Measurements from ENCODE around the gene MROH2A. TPM values are rescaled to one million over a fixed set of nuclear protein-coding genes. Genes with fewer than 3 reads are reported as not detected.

Gene MROH2A
- total and polyA plus RNA-seq, 5 donors from 2014 or later, result not detected

- Mint-ChIP-seq H3K36me3 (no peaks in the 10 kb centered on the region), H3K9me3 (no peaks in the 10 kb centered on the region), H3K27me3 (peaks cover 9% of the 10 kb centered on the region), H3K4me3 (peak within 1 kb of the TSS; percentile 88 to 100 (median 98)), H3K27ac (peak within 1 kb of the TSS; percentile 33 to 97 (median 95)), H3K4me1 (peaks cover 0 to 58% (median 25%) of the 10 kb centered on the region in 4 donors)
- H3K9me3 ChIP-seq (ENCODE audit: control insufficient read depth in 2 of 2, low read length in 2 of 2), result no peaks in the 10 kb centered on the region
- H3K36me3 ChIP-seq (ENCODE audit: control insufficient read depth, insufficient read depth, low read length), result no peaks in the 10 kb centered on the region
- DNase-seq (peak; percentile 87 to 98 (median 91)), ATAC-seq (ENCODE audit: low read depth in 2 of 2) (peak; percentile 95 to 97)
- peak within 1 kb of the TSS; percentile 87 for H3K4me3 ChIP-seq (ENCODE audit: low read depth, low read length)
- no peaks in the 10 kb centered on the region for H3K27me3 ChIP-seq (ENCODE audit: control insufficient read depth, insufficient read depth, low read length)
- H3K4me1 ChIP-seq (ENCODE audit: control insufficient read depth, insufficient read depth, low read length, poor library complexity, severe bottlenecking), result peaks cover 29% of the 10 kb centered on the region
- no peak within 1 kb of the TSS for H3K27ac ChIP-seq (ENCODE audit: insufficient read depth, low read length, poor library complexity, severe bottlenecking)
Observed at GRCh38 chr2:233854241-233854981, 76.3 kb downstream of the MROH2A start, which contains the start of gene HJURP. TSS of gene HJURP (minus strand) at chr2:233854535. CDS start at chr2:233854500, 35 bp downstream.

GRCh38 chr2:233855345-233855744 is 77.2 kb downstream of the MROH2A start:
- Mint-ChIP-seq H3K9me3 (no peaks in the 10 kb centered on the region), H3K27me3 (peaks cover 9% of the 10 kb centered on the region), H3K4me1 (peaks cover 0 to 58% (median 25%) of the 10 kb centered on the region in 4 donors), H3K27ac (peak overlapping the region in 1 of 3 donors; percentile 3), H3K4me3 (peak overlapping the region; percentile 88 to 100 (median 98)), H3K36me3 (no peaks in the 10 kb centered on the region)
- DNase-seq (no peak), ATAC-seq (ENCODE audit: low read depth in 2 of 2) (no peak)
- H3K9me3 ChIP-seq (ENCODE audit: control insufficient read depth in 2 of 2, low read length in 2 of 2), result no peaks in the 10 kb centered on the region
- peaks cover 29% of the 10 kb centered on the region for H3K4me1 ChIP-seq (ENCODE audit: control insufficient read depth, insufficient read depth, low read length, poor library complexity, severe bottlenecking)
- no peaks in the 10 kb centered on the region for H3K36me3 ChIP-seq (ENCODE audit: control insufficient read depth, insufficient read depth, low read length)
- H3K27ac ChIP-seq (ENCODE audit: insufficient read depth, low read length, poor library complexity, severe bottlenecking), result no peak overlapping the region
- peak overlapping the region; percentile 87 for H3K4me3 ChIP-seq (ENCODE audit: low read depth, low read length)
- H3K27me3 ChIP-seq (ENCODE audit: control insufficient read depth, insufficient read depth, low read length), result no peaks in the 10 kb centered on the region

GRCh38 chr2:233856184-233856583 is 78.1 kb downstream of the MROH2A start:
- Mint-ChIP-seq H3K9me3 (no peaks in the 10 kb centered on the region), H3K36me3 (no peaks in the 10 kb centered on the region), H3K4me1 (peaks cover 0 to 56% (median 25%) of the 10 kb centered on the region in 4 donors), H3K27me3 (peaks cover 13% of the 10 kb centered on the region), H3K27ac (no peak overlapping the region), H3K4me3 (peak overlapping the region in 3 of 4 donors; percentile 0 to 88 (median 7))
- Histone ChIP-seq H3K4me1 (ENCODE audit: control insufficient read depth, insufficient read depth, low read length, poor library complexity, severe bottlenecking) (peaks cover 29% of the 10 kb centered on the region), H3K27me3 (ENCODE audit: control insufficient read depth, insufficient read depth, low read length) (no peaks in the 10 kb centered on the region), H3K27ac (ENCODE audit: insufficient read depth, low read length, poor library complexity, severe bottlenecking) (no peak overlapping the region), H3K9me3 (ENCODE audit: control insufficient read depth in 2 of 2, low read length in 2 of 2) (no peaks in the 10 kb centered on the region), H3K4me3 (ENCODE audit: low read depth, low read length) (no peak overlapping the region), H3K36me3 (ENCODE audit: control insufficient read depth, insufficient read depth, low read length) (no peaks in the 10 kb centered on the region)
- DNase-seq (peak in 1 of 3 donors; percentile 23), ATAC-seq (ENCODE audit: low read depth in 2 of 2) (no peak)

GRCh38 chr2:233857511-233858141 is 79.5 kb downstream of the MROH2A start:
- ATAC-seq (ENCODE audit: low read depth in 2 of 2), result no peak
- peaks cover 0 to 45% (median 19%) of the 10 kb centered on the region in 4 donors for H3K4me1 Mint-ChIP-seq
- Histone ChIP-seq H3K36me3 (ENCODE audit: control insufficient read depth, insufficient read depth, low read length) (no peaks in the 10 kb centered on the region), H3K4me1 (ENCODE audit: control insufficient read depth, insufficient read depth, low read length, poor library complexity, severe bottlenecking) (peaks cover 21% of the 10 kb centered on the region), H3K27ac (ENCODE audit: insufficient read depth, low read length, poor library complexity, severe bottlenecking) (no peak overlapping the region), H3K27me3 (ENCODE audit: control insufficient read depth, insufficient read depth, low read length) (no peaks in the 10 kb centered on the region), H3K4me3 (ENCODE audit: low read depth, low read length) (no peak overlapping the region), H3K9me3 (ENCODE audit: control insufficient read depth in 2 of 2, low read length in 2 of 2) (no peaks in the 10 kb centered on the region)
- no peaks in the 10 kb centered on the region for H3K36me3 Mint-ChIP-seq
- peaks cover 13% of the 10 kb centered on the region for H3K27me3 Mint-ChIP-seq
- DNase-seq, result peak; percentile 32 to 63 (median 40)
- H3K9me3 Mint-ChIP-seq, result peaks cover 0 to 1% (median 0%) of the 10 kb centered on the region in 7 donors
- no peak overlapping the region for H3K27ac Mint-ChIP-seq
- peak overlapping the region in 3 of 4 donors; percentile 63 to 88 (median 73) for H3K4me3 Mint-ChIP-seq

GRCh38 chr2:233858331-233858730 is 80.2 kb downstream of the MROH2A start:
- H3K36me3 ChIP-seq (ENCODE audit: control insufficient read depth, insufficient read depth, low read length), result no peaks in the 10 kb centered on the region
- H3K4me1 Mint-ChIP-seq, result peaks cover 0 to 39% (median 16%) of the 10 kb centered on the region in 4 donors
- H3K27me3 ChIP-seq (ENCODE audit: control insufficient read depth, insufficient read depth, low read length), result no peaks in the 10 kb centered on the region
- ATAC-seq (ENCODE audit: low read depth in 2 of 2), result no peak
- H3K27ac ChIP-seq (ENCODE audit: insufficient read depth, low read length, poor library complexity, severe bottlenecking), result no peak overlapping the region
- H3K9me3 Mint-ChIP-seq, result peaks cover 0 to 1% (median 0%) of the 10 kb centered on the region in 7 donors
- no peak overlapping the region for H3K27ac Mint-ChIP-seq
- H3K4me3 ChIP-seq (ENCODE audit: low read depth, low read length), result no peak overlapping the region
- H3K9me3 ChIP-seq (ENCODE audit: control insufficient read depth in 2 of 2, low read length in 2 of 2), result no peaks in the 10 kb centered on the region
- peaks cover 16% of the 10 kb centered on the region for H3K4me1 ChIP-seq (ENCODE audit: control insufficient read depth, insufficient read depth, low read length, poor library complexity, severe bottlenecking)
- no peak for DNase-seq
- H3K27me3 Mint-ChIP-seq, result peaks cover 13% of the 10 kb centered on the region
- H3K36me3 Mint-ChIP-seq, result no peaks in the 10 kb centered on the region
- H3K4me3 Mint-ChIP-seq, result no peak overlapping the region

- Histone ChIP-seq H3K4me3 (ENCODE audit: low read depth, low read length) (no peak overlapping the region), H3K4me1 (ENCODE audit: control insufficient read depth, insufficient read depth, low read length, poor library complexity, severe bottlenecking) (no peaks in the 10 kb centered on the region), H3K36me3 (ENCODE audit: control insufficient read depth, insufficient read depth, low read length) (no peaks in the 10 kb centered on the region), H3K9me3 (ENCODE audit: control insufficient read depth in 2 of 2, low read length in 2 of 2) (peaks cover 0 to 2% of the 10 kb centered on the region in 2 experiments), H3K27me3 (ENCODE audit: control insufficient read depth, insufficient read depth, low read length) (no peaks in the 10 kb centered on the region), H3K27ac (ENCODE audit: insufficient read depth, low read length, poor library complexity, severe bottlenecking) (no peak overlapping the region)
- H3K4me3 Mint-ChIP-seq, result no peak overlapping the region
- peaks cover 0 to 10% (median 7%) of the 10 kb centered on the region in 4 donors for H3K4me1 Mint-ChIP-seq
- H3K27me3 Mint-ChIP-seq, result peaks cover 7% of the 10 kb centered on the region
- no peaks in the 10 kb centered on the region for H3K36me3 Mint-ChIP-seq
- H3K27ac Mint-ChIP-seq, result no peak overlapping the region
- ATAC-seq (ENCODE audit: low read depth in 2 of 2) (no peak), DNase-seq (no peak)
- H3K9me3 Mint-ChIP-seq, result peaks cover 0 to 3% (median 0%) of the 10 kb centered on the region in 7 donors
Observed at GRCh38 chr2:233862261-233862768, 84.2 kb downstream of the MROH2A start.

- H3K27me3 Mint-ChIP-seq, result peaks cover 9% of the 10 kb centered on the region
- Histone ChIP-seq H3K4me3 (ENCODE audit: low read depth, low read length) (no peak overlapping the region), H3K27me3 (ENCODE audit: control insufficient read depth, insufficient read depth, low read length) (peaks cover 4% of the 10 kb centered on the region), H3K4me1 (ENCODE audit: control insufficient read depth, insufficient read depth, low read length, poor library complexity, severe bottlenecking) (no peaks in the 10 kb centered on the region), H3K9me3 (ENCODE audit: control insufficient read depth in 2 of 2, low read length in 2 of 2) (peaks cover 9 to 16% of the 10 kb centered on the region in 2 experiments), H3K27ac (ENCODE audit: insufficient read depth, low read length, poor library complexity, severe bottlenecking) (no peak overlapping the region), H3K36me3 (ENCODE audit: control insufficient read depth, insufficient read depth, low read length) (no peaks in the 10 kb centered on the region)
- peak overlapping the region in 3 of 4 donors; percentile 6 to 68 (median 11) for H3K4me3 Mint-ChIP-seq
- no peaks in the 10 kb centered on the region for H3K36me3 Mint-ChIP-seq
- peak in 1 of 3 donors; percentile 17 for DNase-seq
- ATAC-seq (ENCODE audit: low read depth in 2 of 2), result peak in 1 of 2 donors; percentile 25
- peaks cover 1 to 12% (median 5%) of the 10 kb centered on the region in 7 donors for H3K9me3 Mint-ChIP-seq
- peaks cover 0 to 18% (median 6%) of the 10 kb centered on the region in 4 donors for H3K4me1 Mint-ChIP-seq
- no peak overlapping the region for H3K27ac Mint-ChIP-seq
Observed at GRCh38 chr2:233865838-233866237, 87.7 kb downstream of the MROH2A start.
